PC-9 (cell line): ENCODE data around the gene RAB7B. TPM values are rescaled to one million over a fixed set of nuclear protein-coding genes. Genes with fewer than 3 reads are reported as not detected.

Experiments used
- BruUV-seq: library from RNA; stranded (reverse); fragments of 400-500 nt; replicated peaks from 2 replicates; lab custom pipeline; 2021; lab: Mats Ljungman, UMichigan
- CTCF ChIA-PET: fragments of 300-600 bp; sonication (Branson Sonifier 250); formaldehyde crosslinking; loops from one replicate; lab custom pipeline; 2022; ENCODE audit warnings: antibody characterized with exemption; lab: Charles Lee
- POLR2A ChIA-PET: fragments of 300-600 bp; sonication (Branson Sonifier 250); formaldehyde crosslinking; loops from one replicate; lab custom pipeline; 2022; ENCODE audit warnings: antibody characterized with exemption; ENCODE audit not compliant: unreplicated experiment; lab: Charles Lee
- DNase-seq, 2 experiments: peaks; one replicate each; pipeline versions ENCODE4 v3.0.0 to v3.0.0-alpha.2; 2015 to 2022; ENCODE audit warnings: mixed read lengths in 1 of 2
- H2AFZ ChIP-seq: fragments of 200-600 bp; sonication (generic); 2 replicates; pipeline ENCODE4 v1.8.1; 2017; ENCODE audit warnings: antibody characterized with exemption
- H3F3A ChIP-seq: fragments of 200-600 bp; sonication (generic); 2 replicates; pipeline ENCODE4 v1.8.1; 2017; ENCODE audit warnings: antibody characterized with exemption, mild to moderate bottlenecking, low read depth; ENCODE audit not compliant: insufficient read depth
- H3K27ac ChIP-seq: fragments of 200-600 bp; sonication (generic); 2 replicates; pipeline ENCODE4 v1.6.1; 2016; ENCODE audit warnings: mixed run types
- H3K27me3 ChIP-seq: fragments of 200-600 bp; sonication (generic); 2 replicates; pipeline ENCODE4 v1.6.1; 2016; ENCODE audit warnings: low read depth, mixed run types; ENCODE audit not compliant: insufficient read depth
- H3K36me3 ChIP-seq: fragments of 200-600 bp; sonication (generic); 2 replicates; pipeline ENCODE4 v1.6.1; 2016; ENCODE audit warnings: low read depth, mixed run types
- H3K4me1 ChIP-seq: fragments of 200-600 bp; sonication (generic); replicated peaks from 2 replicates; pipeline ENCODE4 v1.6.1; 2016; ENCODE audit warnings: mixed run types; ENCODE audit not compliant: insufficient read depth
- H3K4me2 ChIP-seq: fragments of 200-600 bp; sonication (generic); 2 replicates; pipeline ENCODE4 v1.6.1; 2017; ENCODE audit warnings: mixed run types
- H3K4me3 ChIP-seq: fragments of 200-600 bp; sonication (generic); 2 replicates; pipeline ENCODE4 v1.6.1; 2016; ENCODE audit warnings: mixed run types
- H3K79me2 ChIP-seq: fragments of 200-600 bp; sonication (generic); 2 replicates; pipeline ENCODE4 v1.6.1; 2017; ENCODE audit warnings: low read depth, mixed run types
- H3K9me2 ChIP-seq: fragments of 200-600 bp; sonication (generic); 2 replicates; pipeline ENCODE4 v1.8.1; 2017; ENCODE audit warnings: mild to moderate bottlenecking; ENCODE audit not compliant: insufficient read depth
- H3K9me3 ChIP-seq: fragments of 200-600 bp; sonication (generic); 2 replicates; pipeline ENCODE4 v1.8.1; 2016; ENCODE audit warnings: low read depth; ENCODE audit not compliant: insufficient read depth
- H4K20me1 ChIP-seq: fragments of 200-600 bp; sonication (generic); 2 replicates; pipeline ENCODE4 v1.8.1; 2017; ENCODE audit not compliant: insufficient read depth
- CTCF ChIP-seq: fragments of 200-600 bp; sonication (generic); conservative IDR thresholded peaks from 2 replicates; pipeline ENCODE4 v1.6.1; 2017; ENCODE audit warnings: mixed run types, antibody characterized with exemption, mild to moderate bottlenecking, moderate library complexity
- EZH2 ChIP-seq: fragments of 200-600 bp; sonication (generic); IDR thresholded peaks from 2 replicates; pipeline ENCODE4 v1.8.0; 2017; ENCODE audit warnings: antibody characterized with exemption, low read depth
- intact Hi-C: fragments of 100-400 bp; cut with micrococcal nuclease; formaldehyde crosslinking; loops from one replicate; pipeline ENCODE4 v1.10.0; 2022; ENCODE audit not compliant: unreplicated experiment
- total RNA-seq: library from RNA; stranded (reverse); gene quantifications from 2 replicates; pipeline ENCODE4 v1.2.3, GENCODE V29; 2021

RAB7B gene
- total RNA-seq, 1 experiment from 2014 or later = not detected

GRCh38 chr1:206005778-206006180 lies 2.6 kb upstream of the RAB7B start:
- Histone ChIP-seq H3K27ac (no peak overlapping the region), H3F3A (peaks cover 21% of the 10 kb centered on the region; the same call in 1 of the 2 replicates), H3K9me3 (no peaks in the 10 kb centered on the region), H3K36me3 (no peaks in the 10 kb centered on the region), H3K9me2 (no peaks in the 10 kb centered on the region), H3K27me3 (no peaks in the 10 kb centered on the region), H3K4me3 (no peak overlapping the region), H4K20me1 (no peaks in the 10 kb centered on the region), H3K79me2 (no peaks in the 10 kb centered on the region), H3K4me2 (no peak overlapping the region), H3K4me1 (peaks cover 13% of the 10 kb centered on the region), H2AFZ (no peak overlapping the region)
- intact Hi-C loops = no loop called here
- ChIA-PET CTCF (no interaction called here), POLR2A (no interaction called here)
- no peak for TF ChIP-seq EZH2
- TF ChIP-seq CTCF = no peak
- DNase-seq = no peak
- no TSS peak for BruUV-seq

- Histone ChIP-seq H3K27me3 (no peaks in the 10 kb centered on the region), H3K27ac (no peak overlapping the region), H3K79me2 (no peaks in the 10 kb centered on the region), H3K4me1 (peaks cover 15% of the 10 kb centered on the region), H3K9me3 (no peaks in the 10 kb centered on the region), H3K4me2 (no peak overlapping the region), H3K36me3 (no peaks in the 10 kb centered on the region), H3K9me2 (no peaks in the 10 kb centered on the region), H3K4me3 (no peak overlapping the region), H2AFZ (no peak overlapping the region), H3F3A (peaks cover 21% of the 10 kb centered on the region; the same call in 1 of the 2 replicates), H4K20me1 (no peaks in the 10 kb centered on the region)
- ChIA-PET POLR2A (no interaction called here), CTCF (no interaction called here)
- TF ChIP-seq EZH2 = no peak
- TF ChIP-seq CTCF = no peak
- no TSS peak for BruUV-seq
- DNase-seq = no peak
- intact Hi-C loops = no loop called here
Measured at GRCh38 chr1:206005234-206005633, 2.0 kb upstream of the RAB7B start.

GRCh38 chr1:206004826-206005225 lies 1.6 kb upstream of the RAB7B start:
- Histone ChIP-seq H3K27ac (no peak overlapping the region), H3K4me2 (no peak overlapping the region), H3K4me3 (no peak overlapping the region), H3K36me3 (no peaks in the 10 kb centered on the region), H3K79me2 (no peaks in the 10 kb centered on the region), H2AFZ (no peak overlapping the region), H3K9me3 (no peaks in the 10 kb centered on the region), H3K27me3 (no peaks in the 10 kb centered on the region), H3K9me2 (no peaks in the 10 kb centered on the region), H4K20me1 (no peaks in the 10 kb centered on the region), H3F3A (peaks cover 21% of the 10 kb centered on the region; the same call in 1 of the 2 replicates), H3K4me1 (peaks cover 15% of the 10 kb centered on the region)
- POLR2A ChIA-PET = no interaction called here
- no peak for TF ChIP-seq EZH2
- no peak for TF ChIP-seq CTCF
- intact Hi-C loops = no loop called here
- CTCF ChIA-PET = no interaction called here
- no peak for DNase-seq
- no TSS peak for BruUV-seq
